DOHH2 (cell line): ENCODE results near the gene GJC1.

Experiments used
- EZH2phosphoT487 ChIP-seq: fragments of 200-600 bp; sonication (generic); IDR thresholded peaks from 2 replicates; pipeline ENCODE4 v1.6.1; 2017; ENCODE audit warnings: borderline replicate concordance, mild to moderate bottlenecking, antibody characterized with exemption, low read length, moderate library complexity, mixed read lengths
- TF ChIP-seq, protein P1 (sequence below): fragments of 200-600 bp; sonication (generic); IDR thresholded peaks from one replicate; pipeline ENCODE4 v1.5.1; 2014; ENCODE audit warnings: antibody characterized with exemption, mild to moderate bottlenecking, low read depth, low read length; ENCODE audit not compliant: poor library complexity, severe bottlenecking

DNA sequence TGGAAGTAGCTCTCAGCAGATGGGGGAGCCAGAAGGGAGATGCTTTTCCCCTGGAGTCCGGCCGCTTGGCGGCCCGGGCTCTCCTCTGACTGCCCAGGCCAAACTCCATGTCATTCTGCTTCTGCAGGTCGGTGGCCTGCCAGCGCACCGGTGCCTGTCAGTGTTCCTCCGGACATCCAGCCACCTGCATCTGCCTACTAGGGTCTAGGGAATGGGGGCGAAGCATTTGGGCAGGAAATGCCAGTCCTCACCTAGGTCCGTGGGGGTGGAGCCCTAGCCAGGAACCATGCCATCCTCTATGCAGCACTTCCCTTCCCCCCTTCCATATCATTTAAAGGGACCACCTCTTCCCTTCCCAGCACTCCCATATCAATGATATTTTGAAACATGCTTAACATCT, 34.2 kb downstream of the GJC1 start:
- TF ChIP-seq, protein P1, sequence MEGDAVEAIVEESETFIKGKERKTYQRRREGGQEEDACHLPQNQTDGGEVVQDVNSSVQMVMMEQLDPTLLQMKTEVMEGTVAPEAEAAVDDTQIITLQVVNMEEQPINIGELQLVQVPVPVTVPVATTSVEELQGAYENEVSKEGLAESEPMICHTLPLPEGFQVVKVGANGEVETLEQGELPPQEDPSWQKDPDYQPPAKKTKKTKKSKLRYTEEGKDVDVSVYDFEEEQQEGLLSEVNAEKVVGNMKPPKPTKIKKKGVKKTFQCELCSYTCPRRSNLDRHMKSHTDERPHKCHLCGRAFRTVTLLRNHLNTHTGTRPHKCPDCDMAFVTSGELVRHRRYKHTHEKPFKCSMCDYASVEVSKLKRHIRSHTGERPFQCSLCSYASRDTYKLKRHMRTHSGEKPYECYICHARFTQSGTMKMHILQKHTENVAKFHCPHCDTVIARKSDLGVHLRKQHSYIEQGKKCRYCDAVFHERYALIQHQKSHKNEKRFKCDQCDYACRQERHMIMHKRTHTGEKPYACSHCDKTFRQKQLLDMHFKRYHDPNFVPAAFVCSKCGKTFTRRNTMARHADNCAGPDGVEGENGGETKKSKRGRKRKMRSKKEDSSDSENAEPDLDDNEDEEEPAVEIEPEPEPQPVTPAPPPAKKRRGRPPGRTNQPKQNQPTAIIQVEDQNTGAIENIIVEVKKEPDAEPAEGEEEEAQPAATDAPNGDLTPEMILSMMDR, result no peak
- no peak for TF ChIP-seq EZH2phosphoT487
